RWPE1 (cell line): ENCODE results near the gene LRRC55.

Experiments
- CTCF ChIA-PET: fragments of 350-600 bp; sonication (Branson Sonifier 250); formaldehyde crosslinking; extraction: SDS; loops from one replicate; lab custom pipeline; 2021; lab: Yijun Ruan, JAX
- POLR2A ChIA-PET: fragments of 400-600 bp; formaldehyde crosslinking; extraction: SDS; loops from one replicate; lab custom pipeline; 2020; ENCODE audit warnings: antibody characterized with exemption; ENCODE audit not compliant: low non-redundant PET; lab: Yijun Ruan, JAX
- DNase-seq: peaks from one replicate; pipeline ENCODE4 v3.0.0; 2012; ENCODE audit warnings: low spot score
- H3K27ac ChIP-seq: fragments of 450-650 bp; 2 replicates; pipeline ENCODE4 v1.5.1; 2017
- TF ChIP-seq, protein P1 (sequence below): fragments of 450-650 bp; conservative IDR thresholded peaks from 2 replicates; pipeline ENCODE4 v1.5.1; 2017; ENCODE audit warnings: low read depth, mild to moderate bottlenecking

LRRC55 gene

DNA sequence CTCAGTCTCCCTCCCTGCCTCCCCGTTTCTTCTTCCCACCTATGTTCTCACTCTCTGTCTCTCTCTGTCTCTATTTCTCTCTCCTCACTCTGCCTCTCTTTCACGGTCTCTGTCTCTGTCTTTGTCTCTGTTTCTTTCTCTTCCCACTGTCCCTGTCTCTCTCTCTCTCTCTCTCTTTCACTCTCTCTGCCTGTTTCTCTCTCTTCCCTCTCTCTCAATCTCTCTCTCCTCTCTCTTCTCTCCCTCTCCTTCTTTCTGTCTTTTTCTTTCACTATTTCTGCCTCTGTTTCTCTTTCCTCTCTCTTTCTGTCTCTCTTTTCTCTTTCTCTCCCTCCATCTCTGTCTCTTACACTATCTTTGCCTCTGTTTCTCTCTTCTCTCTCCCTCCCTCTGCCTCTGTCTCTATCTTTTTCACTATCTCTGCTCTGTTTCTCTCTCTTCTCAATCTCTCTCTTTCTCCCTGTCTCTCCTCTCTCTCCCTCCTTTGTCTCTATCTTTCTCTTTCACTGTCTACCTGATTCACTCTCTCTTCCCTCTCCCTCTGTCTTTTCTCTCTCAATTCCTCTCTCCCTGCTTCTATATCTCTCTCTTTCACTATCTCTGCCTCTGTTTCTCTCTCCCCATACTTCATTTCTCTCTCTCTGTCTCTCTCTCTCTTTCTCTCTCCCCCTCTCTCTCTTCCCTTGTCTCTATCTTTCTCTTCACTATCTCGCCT is 49.9 kb downstream of the LRRC55 start:
- ChIA-PET POLR2A (no interaction called here), CTCF (no interaction called here)
- no peak for DNase-seq
- TF ChIP-seq, protein P1, sequence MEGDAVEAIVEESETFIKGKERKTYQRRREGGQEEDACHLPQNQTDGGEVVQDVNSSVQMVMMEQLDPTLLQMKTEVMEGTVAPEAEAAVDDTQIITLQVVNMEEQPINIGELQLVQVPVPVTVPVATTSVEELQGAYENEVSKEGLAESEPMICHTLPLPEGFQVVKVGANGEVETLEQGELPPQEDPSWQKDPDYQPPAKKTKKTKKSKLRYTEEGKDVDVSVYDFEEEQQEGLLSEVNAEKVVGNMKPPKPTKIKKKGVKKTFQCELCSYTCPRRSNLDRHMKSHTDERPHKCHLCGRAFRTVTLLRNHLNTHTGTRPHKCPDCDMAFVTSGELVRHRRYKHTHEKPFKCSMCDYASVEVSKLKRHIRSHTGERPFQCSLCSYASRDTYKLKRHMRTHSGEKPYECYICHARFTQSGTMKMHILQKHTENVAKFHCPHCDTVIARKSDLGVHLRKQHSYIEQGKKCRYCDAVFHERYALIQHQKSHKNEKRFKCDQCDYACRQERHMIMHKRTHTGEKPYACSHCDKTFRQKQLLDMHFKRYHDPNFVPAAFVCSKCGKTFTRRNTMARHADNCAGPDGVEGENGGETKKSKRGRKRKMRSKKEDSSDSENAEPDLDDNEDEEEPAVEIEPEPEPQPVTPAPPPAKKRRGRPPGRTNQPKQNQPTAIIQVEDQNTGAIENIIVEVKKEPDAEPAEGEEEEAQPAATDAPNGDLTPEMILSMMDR = no peak
- no peak overlapping the region for H3K27ac ChIP-seq

DNA sequence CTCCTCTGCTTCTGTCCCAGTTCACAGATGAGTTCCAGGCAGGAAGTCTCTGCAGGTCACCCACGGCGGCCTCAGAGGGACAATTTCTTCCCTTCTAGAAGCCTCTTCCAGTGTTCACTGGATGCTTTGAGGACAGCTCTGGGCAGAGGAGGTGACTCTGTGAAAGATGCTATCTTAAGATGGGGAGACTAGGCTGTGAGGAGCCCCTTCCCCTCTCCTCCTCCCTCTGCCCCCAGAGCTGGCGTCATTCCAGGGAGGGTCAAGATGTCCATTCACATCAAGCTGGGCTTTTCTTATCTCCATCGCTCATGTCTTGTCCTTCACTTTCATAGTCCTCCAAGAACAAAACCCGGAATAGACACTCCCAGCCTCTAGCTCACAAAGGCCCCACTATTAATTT is 51.9 kb downstream of the LRRC55 start:
- ChIA-PET CTCF (interaction anchor here (0.6 kb wide), 1 partner anchor 76 kb away, joined by 4 read pairs; no protein-coding TSS in a partner anchor), POLR2A (no interaction called here)
- DNase-seq = no peak
- TF ChIP-seq, protein P1 = no peak
- no peak overlapping the region for H3K27ac ChIP-seq

DNA sequence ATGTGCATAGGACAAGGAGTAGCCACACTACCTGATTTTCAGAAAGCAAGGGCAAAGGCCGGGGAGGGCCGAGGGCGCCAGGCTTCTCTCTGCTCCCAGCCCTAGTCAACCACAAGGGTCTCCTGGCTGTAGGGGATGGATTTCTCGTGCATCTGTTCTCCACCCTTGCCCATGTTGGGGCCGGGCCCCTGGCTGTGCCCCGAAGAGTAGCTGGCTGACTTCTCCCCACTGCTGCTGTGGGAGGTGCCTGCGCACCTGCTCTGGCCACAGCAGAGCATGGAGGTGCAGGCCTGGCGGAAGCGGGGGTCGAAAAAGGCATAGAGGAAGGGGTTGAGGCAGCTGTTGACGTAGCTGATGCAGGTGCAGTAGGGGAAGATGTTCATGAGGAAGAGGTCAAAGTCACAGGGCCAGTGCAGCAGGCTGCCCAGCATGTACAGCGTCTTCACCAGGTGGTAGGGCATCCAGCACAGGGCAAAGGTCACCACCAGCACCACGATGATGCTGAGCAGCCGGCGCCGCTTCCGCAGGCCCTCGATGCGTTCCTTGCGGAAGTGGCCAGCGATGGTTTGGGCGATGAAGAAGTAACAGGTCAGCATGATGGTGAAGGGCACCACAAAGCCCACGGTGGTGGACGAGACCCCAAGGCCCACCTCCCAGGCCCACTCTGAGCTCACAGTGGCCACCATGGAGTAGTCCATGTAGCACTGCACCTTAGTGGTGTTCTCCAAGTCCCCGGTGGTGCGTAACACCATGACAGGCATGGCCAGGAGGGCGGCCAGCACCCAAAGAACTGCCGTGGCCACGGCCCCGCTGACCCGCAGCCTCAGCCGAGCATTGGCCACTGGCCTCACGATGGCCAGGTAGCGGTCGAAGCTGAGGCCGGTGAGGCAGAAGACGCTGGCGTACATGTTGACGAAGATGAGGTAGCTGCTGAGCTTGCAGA is 54.3 kb downstream of the LRRC55 start:
- DNase-seq = no peak
- CTCF ChIA-PET = interaction anchor here (0.6 kb wide), 1 partner anchor 14 kb away, joined by 5 read pairs; no protein-coding TSS in a partner anchor
- H3K27ac ChIP-seq = no peak overlapping the region
- TF ChIP-seq, protein P1 = no peak
- POLR2A ChIA-PET = no interaction called here

DNA sequence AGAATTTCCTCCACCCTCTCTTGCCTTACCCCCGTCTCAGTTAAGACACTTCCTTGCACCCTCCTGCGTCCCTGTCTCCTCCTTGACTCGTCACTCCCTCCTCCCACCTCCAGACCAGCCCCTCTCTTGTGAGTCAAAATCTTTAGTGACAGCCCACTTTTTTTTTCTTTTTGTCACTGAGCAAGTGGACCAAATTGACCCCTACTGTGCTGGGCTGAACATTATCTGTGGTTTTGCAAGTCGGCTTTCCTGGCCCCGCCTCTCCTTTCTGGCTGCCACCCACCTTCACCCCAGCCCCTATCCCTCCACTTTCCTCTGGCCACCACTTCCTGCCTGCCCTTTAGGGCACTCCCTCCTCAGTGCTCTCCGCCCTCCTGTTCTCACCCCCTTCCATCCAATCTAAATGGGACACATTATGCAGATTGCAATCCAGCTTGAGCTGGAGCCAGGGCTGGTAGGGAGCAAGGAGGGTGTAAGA is 55.5 kb downstream of the LRRC55 start, which contains the start of gene APLNR:
APLNR (minus strand) TSS at position 47 of the 478 bp plus-strand sequence. CDS start 246 bp downstream, outside the sequence.
- TF ChIP-seq, protein P1 = no peak
- no peak within 1 kb of the TSS for H3K27ac ChIP-seq
- ChIA-PET CTCF (interaction anchor here (0.6 kb wide), 1 partner anchor 581 kb away, joined by 3 read pairs; no protein-coding TSS in a partner anchor), POLR2A (no interaction called here)
- no peak for DNase-seq

DNA sequence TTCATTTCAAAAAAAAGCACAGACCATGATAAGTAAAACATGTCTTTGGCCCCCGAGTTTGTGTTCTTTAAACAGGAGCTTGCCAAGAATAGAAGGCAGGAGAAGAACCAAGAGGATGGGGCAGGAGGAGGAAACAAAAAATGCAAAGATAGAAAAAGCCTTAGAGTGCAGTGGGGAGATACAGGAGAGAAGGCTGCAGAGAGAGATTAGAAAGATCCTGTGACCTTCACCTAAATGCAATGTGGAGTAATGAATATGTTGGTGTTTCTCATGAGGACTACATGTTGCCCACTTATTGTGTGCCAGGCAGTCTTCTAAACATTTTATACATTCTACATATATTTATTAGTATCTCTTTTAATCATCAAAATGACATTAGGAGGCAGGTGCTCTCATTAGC is 57.6 kb downstream of the LRRC55 start:
- CTCF ChIA-PET = interaction anchor here (0.7 kb wide), 2 partner anchors 26 to 362 kb away, joined by 4 read pairs; no protein-coding TSS in a partner anchor
- POLR2A ChIA-PET = no interaction called here
- H3K27ac ChIP-seq = no peak overlapping the region
- DNase-seq = no peak
- TF ChIP-seq, protein P1 = no peak

DNA sequence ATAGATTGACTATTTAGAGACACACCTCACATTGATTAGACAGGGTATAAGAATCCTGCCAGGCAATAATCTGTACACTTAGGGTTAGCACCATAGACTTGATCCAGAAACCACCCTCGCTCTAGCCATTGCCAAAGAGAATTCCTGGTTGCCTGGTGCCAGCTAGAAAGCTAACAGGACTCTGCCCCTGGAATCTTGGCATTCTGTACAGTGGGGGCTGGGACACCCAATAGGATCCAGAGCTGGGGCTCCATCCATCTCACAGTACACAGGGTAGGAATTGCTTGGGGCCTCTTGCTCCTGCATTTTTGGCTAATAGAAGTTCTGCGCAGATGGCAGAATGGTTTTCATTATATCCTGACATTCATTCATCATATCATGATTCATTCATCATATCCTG is 58.3 kb downstream of the LRRC55 start:
- no peak for DNase-seq
- POLR2A ChIA-PET = no interaction called here
- TF ChIP-seq, protein P1 = no peak
- CTCF ChIA-PET = interaction anchor here (0.6 to 0.9 kb wide), 3 partner anchors 10 to 352 kb away, joined by 3 to 4 read pairs (median 4); no protein-coding TSS in a partner anchor
- H3K27ac ChIP-seq = no peak overlapping the region
